GM19452 (cell line): ENCODE data around the gene COL5A1.

ENCODE experiments used
- ATAC-seq: cut with Tn5 transposase; IDR thresholded peaks from one replicate; pipeline ENCODE4 v1.9.1; 2021; ENCODE audit not compliant: unreplicated experiment

COL5A1 gene

GRCh38 chr9:134886413-134886913 is 244.9 kb downstream of the COL5A1 start:
- no peak for ATAC-seq

DNA sequence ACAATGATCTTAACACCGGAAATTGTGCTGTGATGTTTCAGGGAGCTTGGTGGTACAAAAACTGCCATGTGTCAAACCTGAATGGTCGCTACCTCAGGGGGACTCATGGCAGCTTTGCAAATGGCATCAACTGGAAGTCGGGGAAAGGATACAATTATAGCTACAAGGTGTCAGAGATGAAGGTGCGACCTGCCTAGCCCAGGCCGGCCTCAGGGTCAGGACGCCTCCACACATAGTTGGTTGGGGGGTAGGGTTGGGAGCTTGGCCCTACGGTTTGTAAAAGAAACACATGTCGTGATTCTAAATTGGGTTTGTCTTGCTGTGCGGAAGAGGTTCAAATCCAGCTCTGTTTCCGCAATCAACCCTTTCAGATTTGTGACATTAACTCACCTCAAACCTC is 245.6 kb downstream of the COL5A1 start:
- ATAC-seq = no peak

- ATAC-seq = no peak
Observed at GRCh38 chr9:134887686-134888602, 246.3 kb downstream of the COL5A1 start.

DNA sequence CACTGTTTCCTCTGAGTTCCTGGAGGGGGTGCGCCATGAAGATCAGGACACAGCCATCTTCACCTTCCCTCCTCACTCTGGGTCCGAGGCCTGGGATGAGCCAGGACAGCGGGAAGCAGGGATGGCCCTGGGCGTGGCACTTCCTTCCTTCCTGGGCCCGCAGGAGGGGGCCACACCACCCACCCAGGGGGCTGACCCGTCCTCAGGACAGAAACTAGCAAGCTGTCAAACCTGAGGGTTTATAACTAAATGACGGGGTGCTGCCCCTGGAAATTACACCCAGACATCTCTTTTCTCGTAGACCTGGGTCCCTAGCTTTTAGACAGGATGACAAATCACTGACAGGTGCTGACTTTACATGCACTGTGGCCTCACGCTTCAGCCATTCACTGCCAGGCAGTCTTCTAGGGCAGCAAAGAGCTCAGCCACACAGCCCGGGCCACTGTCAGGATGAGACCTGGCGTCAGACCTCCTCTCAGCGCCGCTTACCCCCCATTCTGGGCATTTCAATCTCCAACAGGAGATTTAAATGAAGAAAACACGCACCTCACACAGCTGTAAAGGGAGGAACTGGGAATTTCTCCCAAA is 247.1 kb downstream of the COL5A1 start:
- no peak for ATAC-seq

- no peak for ATAC-seq
Observed at GRCh38 chr9:134889386-134890154, 248.0 kb downstream of the COL5A1 start.

DNA sequence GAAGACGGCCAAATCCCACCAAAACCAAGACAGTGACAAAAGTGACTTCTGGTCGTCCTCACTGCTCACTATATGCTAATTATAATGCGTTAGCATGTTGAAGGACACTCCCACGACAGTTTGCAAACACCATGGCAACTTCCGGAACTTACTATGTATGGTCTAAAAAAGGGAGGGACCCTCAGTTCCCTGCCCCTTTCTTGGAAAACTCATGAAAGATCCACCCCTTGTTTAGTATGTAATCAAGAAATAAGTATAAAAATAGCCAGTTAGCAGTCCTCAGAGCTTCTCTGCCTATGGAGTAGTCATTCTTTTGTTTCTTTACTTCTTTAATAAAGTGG is 248.5 kb downstream of the COL5A1 start:
- no peak for ATAC-seq

DNA sequence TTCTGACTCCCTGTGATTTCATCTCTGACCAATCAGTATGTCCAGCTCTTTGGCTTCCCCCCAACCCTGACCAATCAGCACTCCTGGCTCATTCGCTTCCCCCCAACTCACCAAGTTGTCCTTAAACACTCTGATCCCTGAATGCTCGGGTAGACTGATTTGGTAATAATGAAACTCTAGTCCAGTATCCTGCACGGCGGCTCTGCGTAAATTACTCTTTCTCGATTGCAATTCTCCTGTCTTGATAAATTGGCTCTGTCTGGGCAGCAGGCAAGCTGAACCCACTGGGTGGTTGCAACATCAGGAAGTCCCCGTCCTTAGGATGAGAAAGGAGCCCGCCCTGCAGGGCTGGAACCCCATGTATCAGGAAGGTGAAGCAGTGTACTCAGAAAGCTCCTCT is 249.4 kb downstream of the COL5A1 start:
- ATAC-seq = no peak

GRCh38 chr9:134891713-134892112 is 250.1 kb downstream of the COL5A1 start:
- ATAC-seq = no peak

- ATAC-seq = no peak
Observed at GRCh38 chr9:134892221-134892620, 250.6 kb downstream of the COL5A1 start.

DNA sequence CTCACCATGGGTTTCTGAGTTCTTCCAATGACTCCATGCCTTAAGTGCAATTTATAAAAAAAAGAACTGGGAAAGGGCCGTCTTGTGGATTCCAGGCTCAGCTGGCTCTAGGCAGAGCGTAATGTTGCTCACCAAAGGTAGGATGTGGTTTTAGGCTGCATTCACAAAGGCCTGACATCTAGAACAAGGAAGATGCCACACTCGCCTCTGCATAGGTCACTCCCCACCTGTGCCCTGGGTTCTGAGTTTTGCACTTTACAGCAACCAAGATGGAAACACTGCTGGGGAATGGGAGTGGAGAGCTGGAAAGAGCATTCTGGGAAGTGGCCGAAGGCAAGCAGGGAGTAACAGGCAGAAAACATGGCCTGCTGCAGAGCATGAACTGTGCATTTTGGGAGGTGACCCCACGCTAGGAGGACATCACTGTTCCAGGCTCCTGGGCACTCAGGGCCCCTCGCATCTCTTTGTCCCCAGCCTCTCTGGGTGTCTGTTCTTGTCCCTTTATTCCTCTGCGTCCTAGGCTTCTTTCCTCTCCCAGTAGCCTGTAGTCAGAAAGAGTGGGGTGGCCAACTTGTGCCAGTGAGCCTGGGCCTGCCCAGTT is 251.3 kb downstream of the COL5A1 start:
- no peak for ATAC-seq
